Left cardiac atrium (tissue), 4 donors: ENCODE measurements around the gene TANC1. TPM values are rescaled to one million over a fixed set of nuclear protein-coding genes. Genes with fewer than 3 reads are reported as not detected.

Experiments
- ATAC-seq, 2 donors: fragments of 200-7000 bp; cut with Tn5 transposase; one replicate each; pipeline ENCODE4 v1.9.1; 2020; ENCODE audit warnings: mild to moderate bottlenecking in 2 of 2, moderate library complexity in 2 of 2
- DNase-seq: peaks from one replicate; pipeline ENCODE4 v3.0.0-alpha.2; 2020
- intact Hi-C, 2 donors: fragments of 100-400 bp; cut with DNase I; formaldehyde crosslinking; loops; one replicate each; pipeline versions ENCODE4 v1.14.1 to v1.15.1; 2022 to 2023
- long read RNA-seq: library from polyadenylated mRNA; unstranded; transcript quantifications from one replicate; pipeline ENCODE4 v2.0.0, GENCODE V29; 2021
- total RNA-seq, 2 donors: library from RNA; stranded (reverse); fragmentation: NEBNext Ultra II Directional; extraction: Animal tissue kit (Norgen Biotek cat#: 25700); gene quantifications; one replicate each; pipeline ENCODE4 v1.2.1, GENCODE V29; 2021
- donor health status: DM: no; HTN: yes; CAD: no.
- donor health status: DM: no; HTN: yes; CAD: no; lungs with severe emphysema.
- donor health status: DM: yes; HTN: yes; CAD: no.
- donor health status: Dilated cardiomyopathy.

The TANC1 gene
- 10 to 100 TPM; 38.6 to 80.7 TPM for total RNA-seq
- long read RNA-seq, full-length matches to known transcripts = 1 of 153 reads
- long read RNA-seq, partial matches to known transcripts = 57 of 153 reads
- long read RNA-seq, other reads (novel, unspliced or antisense) = 95 of 153 reads

DNA sequence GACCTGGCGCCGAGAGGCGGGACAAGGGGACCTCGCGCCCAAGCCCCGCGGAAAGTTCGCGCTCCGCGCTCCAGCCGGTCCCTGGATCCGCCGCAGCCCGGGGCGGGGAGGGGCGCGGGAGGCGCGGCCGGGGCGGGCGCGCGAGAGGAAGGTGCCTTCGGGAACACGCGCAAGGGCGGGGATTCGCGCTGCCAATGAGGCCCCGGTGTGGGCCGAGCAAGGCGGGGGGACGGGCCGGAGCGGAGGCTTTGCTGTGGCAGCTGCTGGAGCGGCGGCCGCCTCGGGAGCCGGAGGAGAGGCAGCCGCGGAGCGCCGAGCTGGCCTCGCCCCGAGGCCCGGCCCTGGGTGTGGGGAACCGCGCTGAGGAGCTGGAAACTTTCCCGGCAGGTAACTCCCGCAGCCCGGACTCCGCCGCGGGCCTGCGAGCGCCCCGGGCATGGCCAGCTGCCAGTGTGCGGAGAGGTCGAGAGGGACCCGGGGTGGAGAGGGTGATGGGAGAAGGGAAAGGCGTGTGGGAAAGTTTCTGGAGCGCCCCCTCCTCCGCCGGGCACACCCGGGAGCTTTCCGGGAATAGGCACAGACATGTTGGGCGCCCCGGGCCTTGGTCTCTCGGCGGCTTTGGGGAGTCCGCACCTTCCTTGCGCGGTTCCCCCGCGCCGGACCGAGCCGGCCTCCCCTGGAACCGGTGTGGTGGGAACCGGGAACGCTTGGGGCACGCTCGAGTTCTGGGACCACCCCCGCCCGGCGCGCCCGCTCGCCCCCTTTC lies at the start of gene TANC1:
Gene TANC1, plus strand, starts transcription at position 245 of the 766 bp plus-strand sequence. CDS start 97,271 bp downstream, outside the sequence.
- peak; percentile 96 for DNase-seq
- intact Hi-C loops = loop anchor here (5.0 to 10.0 kb wide), 2 partner anchors 64 to 149 kb away; no protein-coding TSS in a partner anchor
- ATAC-seq = peak; percentile 96 to 97

DNA sequence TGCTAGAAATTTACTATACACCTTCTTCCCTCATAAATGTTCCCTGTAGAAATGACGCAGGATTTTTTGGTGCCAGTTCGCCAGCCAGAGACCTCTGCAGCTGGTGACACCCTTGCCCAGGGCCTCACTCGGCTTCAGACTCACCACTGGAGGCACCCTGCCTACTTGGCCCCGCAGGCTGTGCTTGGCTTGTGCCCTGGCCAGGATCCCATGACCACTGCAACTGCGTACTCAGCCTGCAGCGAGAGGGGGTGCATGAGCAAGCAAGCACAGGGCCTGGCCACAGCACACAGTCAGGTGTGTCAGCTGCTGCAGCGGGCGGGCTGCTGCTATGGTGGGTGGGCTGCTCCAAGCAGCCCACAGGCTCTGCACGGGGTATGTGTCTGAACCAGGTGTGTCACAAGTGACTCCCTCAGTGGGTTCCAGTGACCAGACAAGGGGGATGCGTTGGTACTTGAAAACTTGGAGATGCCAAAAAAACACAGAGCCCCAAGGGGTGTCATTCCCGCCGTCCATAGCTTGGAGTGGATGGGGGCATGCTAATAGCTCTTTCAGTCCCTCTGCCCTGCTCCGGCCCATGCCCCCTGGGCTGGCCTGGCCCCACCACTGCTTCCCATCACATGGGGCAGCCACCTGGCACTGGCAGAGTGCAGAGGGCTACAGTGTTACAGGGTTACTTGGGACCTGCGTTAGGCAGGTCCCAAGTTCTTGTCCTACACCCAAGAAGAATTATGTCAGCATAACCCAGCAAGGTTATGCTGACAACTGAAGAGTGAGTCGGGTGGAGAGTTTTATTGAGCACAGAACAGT lies 46.6 kb upstream of the TANC1 start:
- no peak for DNase-seq
- peak in 1 of 2 donors; percentile 38 for ATAC-seq
- intact Hi-C loops = no loop called here

DNA sequence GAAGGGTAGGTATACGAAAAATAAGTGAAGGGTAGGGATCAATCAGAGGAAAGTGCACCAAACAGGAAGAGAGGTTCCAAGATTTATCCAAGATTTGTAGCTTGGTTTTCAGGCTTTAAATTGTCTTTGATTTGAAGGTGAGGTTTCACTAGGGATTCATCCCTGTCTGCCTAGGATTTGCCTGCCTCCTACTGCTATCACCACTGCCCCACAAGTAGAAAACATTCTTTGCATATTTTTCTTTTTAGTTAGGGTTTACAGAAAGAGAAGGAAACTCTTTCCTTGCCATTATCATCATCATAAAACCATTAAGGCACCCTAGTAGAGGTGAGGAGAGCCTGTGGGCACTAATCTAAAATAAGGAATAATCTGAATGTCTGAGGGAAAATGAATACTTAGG lies 45.8 kb upstream of the TANC1 start:
- intact Hi-C loops = no loop called here
- ATAC-seq = no peak
- no peak for DNase-seq

DNA sequence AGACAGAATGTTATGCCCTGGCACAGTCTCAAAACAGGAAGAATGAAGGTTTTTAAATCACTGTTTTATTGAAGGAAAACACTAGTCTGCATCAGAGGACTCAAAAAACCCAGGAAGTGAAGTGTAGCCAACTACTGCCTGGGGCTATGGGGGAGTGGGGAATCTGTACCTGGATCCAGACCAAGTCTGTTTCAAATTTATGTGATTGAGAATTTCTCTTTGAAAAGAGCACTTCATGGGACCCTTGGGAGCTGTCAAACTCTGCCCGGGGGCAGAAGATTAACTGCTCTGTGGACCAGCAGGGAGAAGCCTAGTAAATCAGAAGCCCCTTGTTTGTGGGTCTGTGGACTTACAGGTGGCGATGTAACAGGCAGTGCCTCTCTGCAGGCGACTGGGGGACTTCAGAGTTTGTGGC lies 45.3 kb upstream of the TANC1 start:
- DNase-seq (no peak), ATAC-seq (no peak)
- intact Hi-C loops = no loop called here

DNA sequence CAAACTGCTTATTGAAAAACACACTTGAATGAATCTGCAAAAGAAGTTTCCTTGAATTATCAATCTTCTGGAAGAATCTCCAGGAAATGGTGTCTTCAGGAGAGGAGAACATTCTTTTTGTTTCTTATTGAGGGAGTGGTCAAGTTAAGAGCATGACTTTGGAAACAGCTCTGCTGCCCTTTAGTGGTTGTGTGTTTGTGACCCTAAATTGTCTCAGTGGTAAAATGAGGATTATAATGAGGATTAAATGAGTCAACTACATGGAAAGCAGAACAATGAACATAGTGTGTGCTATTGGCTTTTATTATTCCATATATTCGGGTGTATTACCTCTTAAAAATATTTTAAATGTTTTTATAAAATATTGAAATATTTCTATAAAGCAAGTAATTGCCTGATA lies 44.8 kb upstream of the TANC1 start:
- ATAC-seq = no peak
- intact Hi-C loops = no loop called here
- no peak for DNase-seq

DNA sequence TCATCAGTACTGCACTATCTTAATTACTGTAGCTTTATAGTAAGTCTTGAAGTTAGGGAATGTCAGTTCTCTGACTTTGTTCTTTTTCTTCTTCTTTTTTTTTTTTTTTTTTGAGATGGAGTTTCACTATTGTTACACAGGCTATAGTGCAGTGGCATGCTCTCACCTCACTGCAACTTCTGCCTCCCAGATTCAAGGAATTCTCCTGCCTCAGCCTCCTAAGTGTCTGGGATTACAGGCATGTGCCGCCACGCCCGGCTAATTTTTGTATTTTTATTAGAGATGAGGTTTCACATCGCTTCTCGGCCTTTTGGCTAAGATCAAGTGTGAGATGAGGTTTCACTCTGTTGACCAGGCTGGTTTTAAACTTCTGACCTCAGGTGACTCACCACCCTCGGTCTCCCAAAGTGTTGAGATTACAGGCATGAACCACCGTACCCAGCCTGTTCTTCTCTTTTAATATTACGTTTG lies 41.9 kb upstream of the TANC1 start:
- intact Hi-C loops = no loop called here
- DNase-seq = no peak
- peak in 1 of 2 donors; percentile 73 for ATAC-seq

DNA sequence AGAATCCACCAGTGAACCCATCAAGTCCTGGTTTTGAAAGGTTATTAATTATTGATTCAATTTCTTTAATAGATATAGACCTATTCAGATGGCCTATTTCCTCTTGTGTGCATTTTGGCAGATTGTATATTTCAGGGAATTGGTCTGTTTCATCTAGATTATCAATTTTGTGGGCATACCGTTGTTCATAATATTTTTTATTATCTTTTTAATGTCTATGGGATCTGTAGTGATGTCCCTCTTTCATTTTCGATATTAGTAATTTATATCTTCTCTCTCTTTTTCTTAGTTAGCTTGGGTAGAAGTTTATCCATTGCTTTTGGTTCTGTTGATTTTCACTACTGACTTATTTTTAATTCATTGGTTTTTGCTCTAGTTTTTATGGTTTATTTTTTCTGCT lies 39.9 kb upstream of the TANC1 start:
- DNase-seq (no peak), ATAC-seq (no peak)
- intact Hi-C loops = no loop called here

DNA sequence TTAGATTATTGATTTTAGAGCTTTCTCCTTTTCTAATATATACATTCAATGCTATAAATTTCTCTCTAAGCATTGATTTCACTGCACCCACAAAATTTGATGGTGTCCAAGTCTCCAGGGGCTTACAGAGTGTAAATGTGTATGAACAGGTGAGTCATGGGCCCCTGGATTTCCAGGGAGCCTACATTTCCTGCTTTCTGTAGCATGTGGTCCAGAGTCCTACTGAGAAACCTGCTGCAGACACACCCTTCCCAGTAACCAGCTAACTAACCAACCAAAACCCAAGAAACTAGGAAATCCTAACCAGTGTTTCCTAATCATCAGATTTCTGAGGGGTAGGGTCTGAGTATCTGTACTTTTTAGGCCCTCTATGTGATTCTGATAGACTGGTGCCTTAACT lies 39.5 kb upstream of the TANC1 start:
- intact Hi-C loops = no loop called here
- ATAC-seq (no peak), DNase-seq (no peak)

DNA sequence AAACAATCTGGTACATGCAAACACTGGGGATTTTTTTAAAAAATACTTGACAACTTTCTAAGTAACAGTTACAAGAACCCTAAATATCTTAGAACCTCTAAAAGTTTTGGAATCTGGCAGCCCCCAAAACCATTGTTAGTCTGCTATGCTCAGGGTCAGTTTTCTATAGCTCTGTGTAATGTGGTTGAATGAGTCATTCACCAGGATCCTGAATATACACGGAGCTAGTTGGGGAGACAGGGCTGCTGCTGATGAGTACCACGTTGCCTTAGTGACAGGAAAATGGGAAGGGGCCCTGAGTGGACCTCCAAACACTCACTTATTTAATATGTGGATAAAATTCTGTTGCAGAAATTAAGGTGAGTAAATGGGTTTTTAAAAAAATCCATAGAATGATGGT lies 36.9 kb upstream of the TANC1 start:
- intact Hi-C loops = no loop called here
- ATAC-seq (no peak), DNase-seq (no peak)

DNA sequence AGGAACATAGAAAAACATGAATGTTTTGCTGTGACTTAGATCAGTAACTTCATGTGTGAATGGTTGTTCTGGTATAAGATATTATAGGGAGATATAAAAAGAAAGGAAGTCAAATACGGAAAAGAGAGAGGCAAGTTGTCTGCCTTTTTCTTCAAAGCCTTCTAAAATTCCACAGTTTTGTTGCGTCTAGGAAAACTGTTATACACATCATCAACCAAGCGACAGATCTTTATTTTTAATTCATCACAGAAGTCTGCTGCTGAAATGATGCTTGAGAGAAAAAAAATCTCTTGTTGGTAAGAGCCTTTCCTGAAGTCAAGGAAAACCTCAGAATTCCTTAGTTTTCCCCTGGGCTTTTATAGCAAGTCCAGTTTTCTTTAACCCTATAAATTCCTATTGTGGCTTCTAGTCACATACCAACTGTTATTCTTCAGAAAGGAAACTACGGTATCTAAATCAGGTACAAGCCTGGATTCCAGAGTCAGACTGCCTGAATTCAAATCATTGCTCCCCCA lies 36.3 kb upstream of the TANC1 start:
- intact Hi-C loops = no loop called here
- DNase-seq (no peak), ATAC-seq (no peak)

DNA sequence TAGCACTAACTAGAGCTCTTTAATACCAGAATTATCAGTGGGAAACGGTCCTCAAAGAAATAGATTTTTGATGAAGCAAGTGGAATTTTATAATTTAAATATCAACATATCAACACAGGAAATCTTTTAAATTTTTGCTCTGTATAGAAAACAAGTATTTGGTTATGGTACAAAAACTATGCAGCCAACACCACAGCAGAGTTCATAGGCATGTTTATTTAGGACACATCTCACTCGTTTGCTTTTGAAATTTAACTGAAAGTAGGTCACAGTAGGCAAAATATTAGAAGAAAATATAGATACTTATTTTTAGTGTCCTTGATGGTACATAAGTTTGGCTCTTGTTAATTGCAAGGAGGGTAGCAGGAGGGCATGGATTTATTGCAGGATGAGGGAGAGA lies 34.3 kb upstream of the TANC1 start:
- DNase-seq (no peak), ATAC-seq (no peak)
- intact Hi-C loops = no loop called here

DNA sequence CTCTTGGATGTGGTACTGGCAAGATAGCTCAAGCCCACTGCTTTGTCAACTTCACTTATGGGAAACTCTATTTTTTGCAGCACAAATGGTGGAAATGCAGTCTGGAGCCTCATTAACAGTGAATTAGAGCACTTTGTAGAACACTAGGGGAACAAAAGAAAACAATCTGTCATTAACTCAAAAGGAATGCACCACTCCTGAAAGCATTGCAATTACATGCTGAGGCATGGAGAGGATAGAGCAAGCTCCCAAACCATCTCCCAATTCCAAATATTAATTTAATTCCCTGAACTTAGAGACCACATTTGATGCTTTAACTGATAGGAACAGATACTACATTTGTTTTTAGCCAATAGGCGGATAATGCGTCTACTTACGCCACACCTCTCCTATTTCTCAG lies 32.8 kb upstream of the TANC1 start:
- intact Hi-C loops = no loop called here
- DNase-seq (no peak), ATAC-seq (no peak)

DNA sequence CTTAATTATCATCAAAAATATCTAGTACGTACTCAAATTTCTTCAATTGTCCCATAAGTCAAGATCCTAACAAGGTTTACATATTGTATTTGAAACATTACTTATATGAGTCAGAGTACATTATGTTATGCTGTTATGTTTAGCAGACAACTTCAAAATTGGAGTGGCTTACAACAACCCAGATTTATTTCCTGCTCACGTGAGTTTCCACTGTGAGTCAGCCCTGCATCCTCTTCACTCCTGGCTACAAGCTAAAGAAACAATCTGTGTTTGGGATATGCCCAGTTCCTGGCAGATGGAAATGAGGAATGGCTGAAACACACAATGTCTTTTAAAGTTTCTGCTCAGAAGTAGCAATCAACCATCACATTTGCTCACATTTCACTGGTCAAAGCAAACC lies 31.5 kb upstream of the TANC1 start:
- peak; percentile 53 to 84 for ATAC-seq
- intact Hi-C loops = no loop called here
- DNase-seq = no peak

DNA sequence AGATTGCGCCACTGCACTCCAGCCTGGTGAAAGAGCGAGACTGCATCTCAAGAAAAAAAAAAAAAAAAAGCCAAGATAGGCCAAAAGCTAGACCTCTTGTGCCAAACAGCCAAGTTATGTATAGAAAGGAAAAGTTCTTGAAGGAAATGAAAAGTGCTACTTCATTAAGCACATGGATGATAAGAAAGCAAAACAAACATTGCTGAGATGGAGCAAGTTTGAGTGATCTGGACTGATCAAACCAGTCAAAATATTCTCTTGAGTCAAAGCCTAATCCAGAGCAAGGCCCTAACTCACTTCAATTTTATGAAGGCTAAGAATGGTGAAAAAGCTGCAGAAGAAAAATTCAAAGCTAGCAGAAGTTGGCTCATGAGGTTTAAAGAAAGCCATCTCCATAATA lies 28.1 kb upstream of the TANC1 start:
- no peak for DNase-seq
- intact Hi-C loops = no loop called here
- ATAC-seq = no peak

DNA sequence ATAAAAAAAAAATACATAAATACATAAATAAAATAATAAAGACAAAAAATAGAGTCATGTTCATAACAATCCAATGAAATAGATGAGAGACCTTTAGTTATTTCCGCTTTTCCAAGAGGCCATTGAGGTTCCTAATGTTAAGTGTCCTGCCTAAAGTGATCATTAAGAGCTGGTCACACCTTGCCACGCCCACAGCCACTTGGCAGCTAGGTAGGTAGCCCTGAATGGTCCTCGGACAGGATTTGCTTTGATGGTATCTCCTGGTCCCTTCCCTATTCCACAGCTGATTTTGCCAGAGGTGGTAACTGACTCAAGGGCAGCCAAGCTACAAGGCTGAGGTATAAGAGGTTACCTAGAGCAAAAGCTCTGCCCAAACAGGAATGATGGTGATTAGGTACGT lies 24.5 kb upstream of the TANC1 start:
- DNase-seq (no peak), ATAC-seq (no peak)
- intact Hi-C loops = no loop called here

DNA sequence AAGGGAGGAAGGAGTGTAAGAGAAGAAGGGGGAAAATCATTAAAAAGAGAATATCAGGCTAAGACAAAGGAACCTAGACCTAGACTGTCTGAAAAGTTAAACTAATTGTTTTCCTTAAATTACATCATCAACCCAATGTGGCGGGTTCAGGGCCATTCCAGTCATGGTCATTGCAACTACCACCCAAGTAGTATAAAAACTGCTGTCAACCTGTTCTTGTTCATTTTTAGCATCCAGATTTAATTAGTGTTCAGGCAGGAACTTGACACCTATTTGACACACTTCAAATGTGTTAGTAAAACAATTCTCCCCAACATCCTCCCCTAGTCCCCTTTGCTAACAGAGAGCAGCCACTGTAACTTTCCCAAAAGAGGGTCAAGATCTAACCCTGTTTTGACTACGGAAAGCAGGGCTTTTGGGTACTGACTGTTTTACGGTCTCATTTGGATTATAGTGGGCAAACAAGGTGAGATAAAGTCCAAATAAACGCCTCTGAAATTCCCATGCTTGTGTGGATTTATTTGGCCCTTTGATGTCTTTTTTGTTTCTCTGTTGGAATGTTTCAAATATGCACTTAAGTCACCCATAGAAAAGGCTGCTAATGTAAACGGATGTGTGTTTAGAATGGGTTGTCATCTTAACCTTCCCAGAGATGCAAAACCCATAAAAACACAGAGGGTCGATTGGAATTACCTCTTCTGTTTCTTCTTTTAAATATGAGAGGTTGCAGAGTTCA lies 19.3 kb upstream of the TANC1 start:
- DNase-seq (no peak), ATAC-seq (no peak)
- intact Hi-C loops = no loop called here

DNA sequence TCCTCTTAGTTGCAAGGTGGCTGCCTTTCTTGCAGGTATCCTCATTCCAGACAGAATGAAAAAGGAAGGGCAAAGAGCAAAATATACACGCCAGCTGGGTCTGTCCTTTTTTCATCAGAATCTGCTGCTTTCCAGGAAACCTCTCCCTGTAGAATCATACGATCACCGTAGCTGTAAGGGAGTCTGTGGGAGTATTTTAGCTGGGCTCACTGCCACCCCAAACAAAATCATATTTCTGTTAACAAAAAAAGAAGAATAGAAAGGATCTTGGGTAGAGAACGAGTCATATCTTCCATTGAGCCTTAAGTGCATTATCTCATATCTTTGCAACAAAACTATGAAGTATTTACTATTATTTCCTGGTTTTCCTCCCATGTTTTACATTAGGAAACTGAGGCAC lies 15.0 kb upstream of the TANC1 start:
- intact Hi-C loops = no loop called here
- peak; percentile 29 for DNase-seq
- ATAC-seq = peak in 1 of 2 donors; percentile 75

DNA sequence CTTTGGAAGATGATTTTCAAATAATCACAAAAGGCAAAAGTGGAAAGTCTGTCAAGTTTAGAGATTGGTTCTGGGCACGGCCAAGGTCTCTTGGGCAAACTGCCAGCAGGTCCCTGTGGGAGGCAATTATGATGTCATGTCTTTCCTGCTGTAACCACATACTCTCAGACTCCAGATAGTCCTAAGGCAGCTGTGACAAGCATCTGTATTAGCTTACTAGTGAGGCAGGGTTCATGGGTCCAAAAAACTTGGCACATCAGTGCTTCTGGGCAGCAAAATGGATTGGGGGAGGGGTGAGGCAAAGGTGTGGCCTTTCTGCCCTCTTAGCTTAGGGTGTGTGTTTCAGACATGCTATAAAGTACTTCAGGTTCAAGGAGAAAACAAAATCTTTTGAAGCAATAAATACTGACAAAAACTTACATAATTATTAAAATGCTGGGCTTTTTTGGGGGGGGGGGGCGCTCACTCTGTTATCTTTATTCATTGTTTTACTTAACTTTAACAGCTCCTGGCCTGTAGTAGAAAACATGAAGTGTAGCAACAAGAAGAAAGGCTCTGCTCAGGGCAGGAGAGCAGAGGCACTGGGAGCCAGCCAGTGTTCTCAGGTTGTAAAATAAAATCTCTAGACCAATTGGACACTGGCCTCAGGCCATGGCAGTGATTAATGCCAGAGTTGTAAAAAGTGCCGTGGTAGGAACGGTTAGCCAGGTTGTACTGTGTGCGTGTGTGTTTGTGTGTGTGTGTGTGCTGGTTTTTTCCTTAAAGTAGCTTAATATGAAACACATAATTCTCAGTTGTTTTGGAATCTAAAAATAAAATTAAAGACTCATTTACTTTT lies 14.3 kb upstream of the TANC1 start:
- ATAC-seq (peak; percentile 94), DNase-seq (peak; percentile 86)
- intact Hi-C loops = no loop called here
